CD14-positive monocyte (primary cell): Measurements from ENCODE around the gene VPS36. TPM values are rescaled to one million over a fixed set of nuclear protein-coding genes. Genes with fewer than 3 reads are reported as not detected.
A peak's percentile ranks its signal among the peaks of the same experiment; 100 is the strongest.
"Not testable (repeated sequence)": the region's sequence is repeated elsewhere in the genome, so short reads cannot be mapped to it uniquely, and the experiment has no call there.

ENCODE experiments used
- DNase-seq, 3 donors: peaks; one replicate each; pipeline ENCODE4 v3.0.0-alpha.2; 2011 to 2022
- H2AFZ ChIP-seq: 2 replicates; pipeline ENCODE4 v1.6.0; 2012; ENCODE audit warnings: mild to moderate bottlenecking, low read depth, low read length, inconsistent platforms; ENCODE audit not compliant: insufficient read depth, poor library complexity, severe bottlenecking
- H3K27ac ChIP-seq, 2 donors: 1 replicate in 1 of 2; 2 replicates in 1 of 2; pipeline ENCODE4 v1.5.1; 2012 to 2013; ENCODE audit warnings: low read length in 2 of 2, control low read depth in 1 of 2, inconsistent platforms in 1 of 2, low read depth in 1 of 2, mild to moderate bottlenecking in 1 of 2
- H3K27me3 ChIP-seq, 2 donors: one replicate each; pipeline versions ENCODE4 v1.6.0 to v1.6.1; 2011 to 2013; ENCODE audit warnings: low read length in 2 of 2; ENCODE audit not compliant: control insufficient read depth in 2 of 2, insufficient read depth in 2 of 2
- H3K36me3 ChIP-seq, 2 donors: replicated peaks in 1 of 2; 1 replicate in 1 of 2; 2 replicates in 1 of 2; pipeline versions ENCODE4 v1.5.1 to v1.6.1; 2012 to 2013; ENCODE audit warnings: low read length in 2 of 2, control low read depth in 1 of 2, inconsistent platforms in 1 of 2, mild to moderate bottlenecking in 1 of 2; ENCODE audit not compliant: insufficient read depth in 2 of 2, control insufficient read depth in 1 of 2
- H3K4me1 ChIP-seq, 2 donors: 1 replicate in 1 of 2; 2 replicates in 1 of 2; pipeline versions ENCODE4 v1.5.1 to v1.6.1; 2012 to 2013; ENCODE audit warnings: low read length in 2 of 2, control low read depth in 1 of 2, inconsistent platforms in 1 of 2, mild to moderate bottlenecking in 1 of 2, moderate library complexity in 1 of 2; ENCODE audit not compliant: insufficient read depth in 2 of 2, control insufficient read depth in 1 of 2
- H3K4me2 ChIP-seq: replicated peaks from 2 replicates; pipeline ENCODE3; 2012; ENCODE audit warnings: low read length, moderate library complexity, mild to moderate bottlenecking; ENCODE audit not compliant: poor library complexity, severe bottlenecking; ENCODE audit errors: extremely low read depth
- H3K4me3 ChIP-seq, 3 experiments: fragments of 200-600 bp in 1 of 3; sonication (generic) in 1 of 3; replicated peaks in 1 of 3; 1 replicate in 2 of 3; 2 replicates in 1 of 3; pipeline ENCODE4 v1.5.1; 2011 to 2013; ENCODE audit warnings: low read length in 3 of 3, mild to moderate bottlenecking in 3 of 3, control low read depth in 2 of 3, low read depth in 2 of 3, inconsistent platforms in 1 of 3, moderate library complexity in 1 of 3
- H3K79me2 ChIP-seq: 2 replicates; pipeline ENCODE4 v1.6.0; 2012; ENCODE audit warnings: mild to moderate bottlenecking, control low read depth, inconsistent platforms, low read length, moderate library complexity; ENCODE audit not compliant: insufficient read depth
- H3K9ac ChIP-seq: 2 replicates; pipeline ENCODE4 v1.6.0; 2017; ENCODE audit warnings: low read length, mild to moderate bottlenecking; ENCODE audit not compliant: insufficient read depth, poor library complexity, severe bottlenecking
- H3K9me3 ChIP-seq, 2 donors: replicated peaks in 1 of 2; 1 replicate in 1 of 2; 2 replicates in 1 of 2; pipeline versions ENCODE4 v1.5.1 to v1.6.1; 2012 to 2013; ENCODE audit warnings: low read length in 2 of 2, control low read depth in 1 of 2; ENCODE audit not compliant: control insufficient read depth in 1 of 2, insufficient read depth in 1 of 2
- H4K20me1 ChIP-seq: 2 replicates; pipeline ENCODE4 v1.6.0; 2012; ENCODE audit warnings: mild to moderate bottlenecking, low read length, control low read depth, moderate library complexity; ENCODE audit not compliant: insufficient read depth
- H3K27ac Mint-ChIP-seq, 7 donors: one replicate each; pipeline ENCODE4 v1.8.0; 2020; ENCODE audit warnings: mild to moderate bottlenecking in 7 of 7, mixed read lengths in 7 of 7, moderate library complexity in 6 of 7, inconsistent platforms in 2 of 7
- H3K27me3 Mint-ChIP-seq, 3 donors: one replicate each; pipeline ENCODE4 v1.8.0; 2021 to 2022; ENCODE audit warnings: low read depth in 3 of 3, mild to moderate bottlenecking in 3 of 3, mixed read lengths in 3 of 3, moderate library complexity in 3 of 3, inconsistent platforms in 1 of 3
- H3K36me3 Mint-ChIP-seq, 2 donors: one replicate each; pipeline ENCODE4 v1.8.0; 2020; ENCODE audit warnings: mixed read lengths in 2 of 2, inconsistent platforms in 1 of 2, mild to moderate bottlenecking in 1 of 2
- H3K4me1 Mint-ChIP-seq: one replicate; pipeline ENCODE4 v1.8.0; 2020; ENCODE audit warnings: mild to moderate bottlenecking, mixed read lengths
- H3K4me3 Mint-ChIP-seq, 2 donors: one replicate each; pipeline ENCODE4 v1.8.0; 2020; ENCODE audit warnings: mild to moderate bottlenecking in 2 of 2, mixed read lengths in 2 of 2, moderate library complexity in 1 of 2
- H3K9me3 Mint-ChIP-seq, 7 donors: one replicate each; pipeline ENCODE4 v1.8.0; 2020 to 2022; ENCODE audit warnings: mixed read lengths in 7 of 7, mild to moderate bottlenecking in 6 of 7, moderate library complexity in 6 of 7, inconsistent platforms in 2 of 7
- WGBS: methylation state at CpG from one replicate; pipeline ENCODE4 v1.1.5; 2013; ENCODE audit warnings: missing lambda C conversion rate; ENCODE audit not compliant: insufficient coverage; 5-methylcytosine and 5-hydroxymethylcytosine counted together
- intact Hi-C, 2 donors: fragments of 100-400 bp; cut with micrococcal nuclease; formaldehyde crosslinking; loops; one replicate each; pipeline versions ENCODE4 v1.15.0 to v1.15.1; 2023
- polyA minus RNA-seq: library from RNA; depleted of rRNA, polyadenylated mRNA; stranded (reverse); fragments of >200 nt; gene quantifications from 2 replicates; pipeline ENCODE4 v1.2.3, GENCODE V29; 2012
- polyA plus RNA-seq, 3 donors: library from polyadenylated mRNA; depleted of rRNA in 1 of 3; unstranded in 2 of 3; stranded (reverse) in 1 of 3; fragments of 300-500 nt in 2 of 3; fragments of >200 nt in 1 of 3; fragmentation: Illumina TruSeq in 2 of 3; gene quantifications; 1 replicate in 2 of 3; 2 replicates in 1 of 3; pipeline ENCODE4 v1.2.3, GENCODE V29; 2012 to 2021
- total RNA-seq, 12 experiments: library from RNA in 1 of 12; stranded (reverse) in 1 of 12; fragments of 120-200 nt in 1 of 12; gene quantifications; one replicate each; pipeline ENCODE4 v1.2.4 and lab custom pipeline; 2013 to 2026; ENCODE audit warnings: mixed read lengths in 6 of 12, inconsistent platforms in 1 of 12
- TF ChIP-seq, protein P1 (sequence below): fragments of 200-600 bp; IDR thresholded peaks from one replicate; pipeline ENCODE4 v1.8.0; 2022; ENCODE audit warnings: antibody characterized with exemption, mild to moderate bottlenecking

The VPS36 gene, protein sequence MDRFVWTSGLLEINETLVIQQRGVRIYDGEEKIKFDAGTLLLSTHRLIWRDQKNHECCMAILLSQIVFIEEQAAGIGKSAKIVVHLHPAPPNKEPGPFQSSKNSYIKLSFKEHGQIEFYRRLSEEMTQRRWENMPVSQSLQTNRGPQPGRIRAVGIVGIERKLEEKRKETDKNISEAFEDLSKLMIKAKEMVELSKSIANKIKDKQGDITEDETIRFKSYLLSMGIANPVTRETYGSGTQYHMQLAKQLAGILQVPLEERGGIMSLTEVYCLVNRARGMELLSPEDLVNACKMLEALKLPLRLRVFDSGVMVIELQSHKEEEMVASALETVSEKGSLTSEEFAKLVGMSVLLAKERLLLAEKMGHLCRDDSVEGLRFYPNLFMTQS
- total RNA-seq (2013): 44.3 TPM
- polyA plus RNA-seq: 10 to 100 TPM; 20.3 to 37.0 (median 25.2) TPM
- 15.1 and 25.0 TPM in 2 replicates for polyA minus RNA-seq
- 10.3 to 54.4 (median 39.4) reads per million in 11 experiments for total RNA-seq (lab: John Stamatoyannopoulos, UW)

DNA sequence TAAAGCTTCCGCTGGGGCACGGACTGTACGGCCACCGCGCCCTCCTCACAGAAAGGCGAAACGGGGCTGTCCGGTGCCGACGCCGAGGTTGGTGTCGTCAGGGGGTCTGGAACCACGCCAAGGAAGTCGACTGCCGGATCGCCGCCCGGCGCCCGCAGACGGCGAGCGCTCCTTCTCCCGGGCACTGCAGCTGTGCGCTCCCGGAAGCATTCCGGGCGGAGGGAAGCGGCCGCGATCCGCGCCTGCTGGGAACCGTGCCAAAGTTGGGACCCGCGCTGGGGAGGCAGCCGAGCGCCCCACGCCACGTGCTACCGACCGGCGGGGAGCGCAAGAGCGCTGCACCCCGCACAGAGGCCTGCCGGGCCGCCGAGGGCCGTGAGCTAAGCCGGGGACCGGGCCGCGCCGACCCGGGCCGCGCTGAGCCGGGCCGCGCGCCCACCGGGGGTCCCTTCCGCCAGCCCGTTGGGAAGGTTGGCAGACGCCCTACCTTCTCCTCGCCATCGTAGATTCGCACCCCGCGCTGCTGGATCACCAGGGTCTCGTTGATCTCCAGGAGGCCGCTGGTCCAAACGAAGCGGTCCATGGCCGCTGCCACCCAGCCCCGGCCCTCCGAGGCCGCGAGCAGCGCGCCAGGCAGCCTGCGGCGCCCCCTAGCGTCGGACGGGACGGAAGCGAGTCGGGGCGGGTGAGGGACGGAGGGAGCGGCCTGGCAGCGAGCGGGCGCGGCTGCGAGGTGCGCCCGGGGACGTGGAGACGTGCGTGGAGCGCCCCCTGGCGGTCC, at the start of gene VPS36:
Gene VPS36 (minus strand): TSS at position 623 of the 781 bp plus-strand sequence. CDS start 40 bp downstream, at position 583.
- Histone ChIP-seq H3K4me1 (peaks cover 29 to 34% of the 10 kb centered on the region in 2 donors), H3K4me3 (peak within 1 kb of the TSS; percentile 70 to 80 (median 72)), H3K27me3 (no peaks in the 10 kb centered on the region), H3K9ac (peak within 1 kb of the TSS; percentile 98), H2AFZ (peak within 1 kb of the TSS; percentile 90), H3K27ac (peak within 1 kb of the TSS; percentile 67 to 88), H4K20me1 (peaks cover 19% of the 10 kb centered on the region), H3K79me2 (peaks cover 44% of the 10 kb centered on the region), H3K9me3 (no peaks in the 10 kb centered on the region), H3K4me2 (peak within 1 kb of the TSS; percentile 76), H3K36me3 (peaks cover 0 to 5% of the 10 kb centered on the region in 2 donors)
- peaks cover 2 to 8% of the 10 kb centered on the region in 2 donors for H3K36me3 Mint-ChIP-seq
- DNase-seq: peak; percentile 95 to 96 (median 96)
- no peaks in the 10 kb centered on the region for H3K27me3 Mint-ChIP-seq
- peaks cover 0 to 2% (median 0%) of the 10 kb centered on the region in 7 donors for H3K9me3 Mint-ChIP-seq
- intact Hi-C loops: loop anchor here (5.0 to 10.0 kb wide), 5 partner anchors 105 to 438 kb away; partner anchors contain the start of genes SUGT1 (in 2 of the 2), ALG11 (in 1 of the 2) and ATP7B (in 1 of the 2)
- peaks cover 37% of the 10 kb centered on the region for H3K4me1 Mint-ChIP-seq
- TF ChIP-seq, protein P1, sequence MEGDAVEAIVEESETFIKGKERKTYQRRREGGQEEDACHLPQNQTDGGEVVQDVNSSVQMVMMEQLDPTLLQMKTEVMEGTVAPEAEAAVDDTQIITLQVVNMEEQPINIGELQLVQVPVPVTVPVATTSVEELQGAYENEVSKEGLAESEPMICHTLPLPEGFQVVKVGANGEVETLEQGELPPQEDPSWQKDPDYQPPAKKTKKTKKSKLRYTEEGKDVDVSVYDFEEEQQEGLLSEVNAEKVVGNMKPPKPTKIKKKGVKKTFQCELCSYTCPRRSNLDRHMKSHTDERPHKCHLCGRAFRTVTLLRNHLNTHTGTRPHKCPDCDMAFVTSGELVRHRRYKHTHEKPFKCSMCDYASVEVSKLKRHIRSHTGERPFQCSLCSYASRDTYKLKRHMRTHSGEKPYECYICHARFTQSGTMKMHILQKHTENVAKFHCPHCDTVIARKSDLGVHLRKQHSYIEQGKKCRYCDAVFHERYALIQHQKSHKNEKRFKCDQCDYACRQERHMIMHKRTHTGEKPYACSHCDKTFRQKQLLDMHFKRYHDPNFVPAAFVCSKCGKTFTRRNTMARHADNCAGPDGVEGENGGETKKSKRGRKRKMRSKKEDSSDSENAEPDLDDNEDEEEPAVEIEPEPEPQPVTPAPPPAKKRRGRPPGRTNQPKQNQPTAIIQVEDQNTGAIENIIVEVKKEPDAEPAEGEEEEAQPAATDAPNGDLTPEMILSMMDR: peak; percentile 100
- peak within 1 kb of the TSS; percentile 95 to 98 (median 98) for H3K27ac Mint-ChIP-seq
- WGBS: under 1% methylated on average over 105 of the region's 105 CpGs
- peak within 1 kb of the TSS; percentile 97 for H3K4me3 Mint-ChIP-seq

DNA sequence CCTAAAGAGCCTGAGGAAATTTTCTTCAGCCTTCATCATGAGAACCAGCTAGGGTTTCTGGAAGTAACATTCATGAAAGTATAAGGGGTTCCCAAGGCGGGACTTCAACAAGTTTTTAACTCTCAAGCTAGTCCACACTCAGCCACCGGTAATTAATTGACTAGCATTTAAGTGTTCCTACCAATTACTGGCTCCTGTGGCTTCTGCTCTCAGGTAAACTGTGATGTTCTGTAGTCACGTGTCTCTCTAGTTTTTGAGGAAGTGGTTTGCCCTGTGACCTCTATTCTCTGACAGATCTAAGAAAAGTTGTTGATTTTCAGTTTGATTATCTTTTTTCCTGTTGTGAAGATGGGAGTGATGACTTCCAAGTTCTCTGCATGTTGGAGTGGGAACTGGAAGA, 47.5 kb upstream of the VPS36 start:
- H3K36me3 ChIP-seq, H3K9ac ChIP-seq, H3K27me3 Mint-ChIP-seq, H3K4me2 ChIP-seq, H3K27ac ChIP-seq, H2AFZ ChIP-seq, DNase-seq, H3K4me1 Mint-ChIP-seq, H3K27me3 ChIP-seq, H3K79me2 ChIP-seq, intact Hi-C loops, H3K27ac Mint-ChIP-seq, H3K36me3 Mint-ChIP-seq, H3K4me3 Mint-ChIP-seq, H3K4me3 ChIP-seq, H4K20me1 ChIP-seq, H3K4me1 ChIP-seq: not testable (repeated sequence)
- H3K9me3 Mint-ChIP-seq: peaks cover 7 to 12% (median 10%) of the 10 kb centered on the region in 7 donors
- peaks cover 8 to 10% of the 10 kb centered on the region in 2 donors for H3K9me3 ChIP-seq
- WGBS: no CpG with 5 or more reads among the region's 3 CpGs

DNA sequence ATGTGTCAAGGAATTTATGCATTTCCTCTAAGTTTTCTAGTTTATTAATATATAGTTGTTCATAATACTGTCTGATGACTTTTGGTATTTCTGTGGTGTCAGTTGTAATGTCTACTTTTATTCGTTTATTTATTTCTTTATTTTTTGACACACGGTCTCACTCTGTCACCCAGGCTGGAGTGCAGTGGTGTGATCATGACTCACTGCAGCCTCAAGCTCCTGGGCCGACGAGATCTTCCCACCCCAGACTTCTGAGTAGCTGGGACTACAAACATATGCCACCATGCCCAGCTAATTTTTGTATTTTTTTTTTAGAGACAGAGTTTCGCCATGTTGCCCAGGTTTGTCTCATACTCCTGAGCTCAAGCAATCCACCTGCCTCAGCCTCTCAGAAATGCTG, 43.8 kb upstream of the VPS36 start:
- intact Hi-C loops: not testable (repeated sequence)
- no CpG with 5 or more reads among the region's 5 CpGs for WGBS

More for the DNA sequence above, 43.8 kb upstream of the VPS36 start:
- not testable (repeated sequence) for H3K4me3 Mint-ChIP-seq, H4K20me1 ChIP-seq, H3K36me3 Mint-ChIP-seq, H3K9me3 Mint-ChIP-seq, H3K27ac ChIP-seq, H3K36me3 ChIP-seq, H3K27me3 Mint-ChIP-seq, H2AFZ ChIP-seq, H3K4me1 ChIP-seq, H3K27me3 ChIP-seq, H3K4me3 ChIP-seq, H3K27ac Mint-ChIP-seq, H3K4me2 ChIP-seq, H3K79me2 ChIP-seq, DNase-seq, H3K9me3 ChIP-seq, H3K4me1 Mint-ChIP-seq, H3K9ac ChIP-seq
